ENCODE measurements around the gene SLC39A3.

SLC39A3 gene

GRCh38 chr19:2777952-2778683 is 38.3 kb upstream of the SLC39A3 start:
- Histone ChIP-seq H3K27me3 (ENCODE audit: control insufficient read depth, low read length) (no peaks in the 10 kb centered on the region), H3K36me3 (ENCODE audit: control insufficient read depth, low read length) (peaks cover 83% of the 10 kb centered on the region), H3K9me3 (ENCODE audit: control insufficient read depth, insufficient read depth, low read length) (no peaks in the 10 kb centered on the region), H3K4me1 (ENCODE audit: control insufficient read depth, low read length) (peaks cover 64% of the 10 kb centered on the region), H3K79me2 (ENCODE audit: control insufficient read depth, low read length) (peaks cover 96% of the 10 kb centered on the region), H3K9me2 (replicated peaks; ENCODE audit: control insufficient read depth, low read length) (no peaks in the 10 kb centered on the region), H3K4me3 (ENCODE audit: low read length) (no peak overlapping the region), H3K27ac (ENCODE audit: low read depth, low read length) (no peak overlapping the region), H3K4me2 (ENCODE audit: low read length) (no peak overlapping the region), H4K20me1 (ENCODE audit: control insufficient read depth, insufficient read depth, low read depth, low read length) (peaks cover 24% of the 10 kb centered on the region), H3F3A (ENCODE audit: control insufficient read depth, insufficient read depth) (peaks cover 4% of the 10 kb centered on the region; the same call in 1 of the 2 replicates)
- TF ChIP-seq EZH2phosphoT487 (IDR thresholded peaks at IDR 0.05; ENCODE audit: borderline replicate concordance, low read length) (no peak), CTCF (IDR thresholded peaks at IDR 0.05; ENCODE audit: low read depth, low read length, poor library complexity, severe bottlenecking) (no peak)

DNA sequence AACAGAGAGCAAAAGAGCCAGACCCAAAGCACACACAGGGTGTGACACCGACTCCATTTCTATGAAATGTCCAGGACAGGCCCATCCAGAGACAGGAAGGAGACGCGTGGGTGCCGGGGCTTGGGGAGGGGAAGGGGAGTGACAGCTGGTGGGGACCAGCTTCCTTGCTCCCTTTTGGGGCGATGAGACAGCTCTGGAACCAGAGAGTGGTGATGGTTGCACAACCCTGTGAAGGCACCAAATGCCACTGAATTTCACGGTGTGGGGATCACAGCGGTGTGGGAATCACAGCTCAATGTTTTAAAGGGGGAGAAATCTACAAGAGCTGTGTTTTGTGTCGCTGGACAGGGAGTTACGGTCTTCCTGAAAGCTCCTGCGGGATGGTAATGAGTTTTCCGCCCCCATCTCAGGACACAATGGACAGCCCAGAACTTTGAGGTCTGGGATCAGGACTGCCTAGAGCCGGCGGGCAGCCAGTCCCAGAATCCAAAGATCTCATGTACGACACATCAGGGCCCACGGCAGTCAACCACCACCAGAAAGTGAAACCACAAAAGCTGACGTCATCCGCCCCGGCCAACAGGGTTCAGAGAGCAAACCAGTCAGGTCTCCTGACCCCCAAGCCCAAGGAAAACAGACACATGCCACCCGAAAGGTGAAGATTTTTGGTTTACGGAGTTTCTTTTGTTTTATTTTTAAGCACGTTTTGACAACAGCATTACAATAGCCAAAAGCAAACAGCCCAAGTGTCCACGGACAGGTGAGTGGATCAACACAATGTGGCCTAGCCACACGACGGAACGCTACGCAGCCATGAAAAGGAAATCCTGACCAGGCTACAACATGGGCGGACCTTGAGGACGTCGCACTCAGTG is 36.0 kb upstream of the SLC39A3 start:
- Histone ChIP-seq H3K27ac (ENCODE audit: low read depth, low read length) (peak overlapping the region; percentile 71), H3K27me3 (ENCODE audit: control insufficient read depth, low read length) (no peaks in the 10 kb centered on the region), H3K36me3 (ENCODE audit: control insufficient read depth, low read length) (peaks cover 79% of the 10 kb centered on the region), H3K4me2 (ENCODE audit: low read length) (peak overlapping the region; percentile 90), H3F3A (ENCODE audit: control insufficient read depth, insufficient read depth) (peaks cover 4% of the 10 kb centered on the region; the same call in 1 of the 2 replicates), H3K9me3 (ENCODE audit: control insufficient read depth, insufficient read depth, low read length) (no peaks in the 10 kb centered on the region), H3K4me1 (ENCODE audit: control insufficient read depth, low read length) (peaks cover 49% of the 10 kb centered on the region), H3K79me2 (ENCODE audit: control insufficient read depth, low read length) (peaks cover 94% of the 10 kb centered on the region), H3K4me3 (ENCODE audit: low read length) (peak overlapping the region; percentile 68), H4K20me1 (ENCODE audit: control insufficient read depth, insufficient read depth, low read depth, low read length) (peaks cover 15% of the 10 kb centered on the region), H3K9me2 (replicated peaks; ENCODE audit: control insufficient read depth, low read length) (no peaks in the 10 kb centered on the region)
- no peak for TF ChIP-seq EZH2phosphoT487 (IDR thresholded peaks at IDR 0.05; ENCODE audit: borderline replicate concordance, low read length)
- no peak for TF ChIP-seq CTCF (IDR thresholded peaks at IDR 0.05; ENCODE audit: low read depth, low read length, poor library complexity, severe bottlenecking)

- H3K4me1 ChIP-seq (ENCODE audit: control insufficient read depth, low read length), result peaks cover 42% of the 10 kb centered on the region
- H3F3A ChIP-seq (ENCODE audit: control insufficient read depth, insufficient read depth), result peaks cover 4% of the 10 kb centered on the region; the same call in 1 of the 2 replicates
- H3K36me3 ChIP-seq (ENCODE audit: control insufficient read depth, low read length), result peaks cover 79% of the 10 kb centered on the region
- no peaks in the 10 kb centered on the region for H3K27me3 ChIP-seq (ENCODE audit: control insufficient read depth, low read length)
- peak overlapping the region; percentile 68 for H3K4me3 ChIP-seq (ENCODE audit: low read length)
- peaks cover 9% of the 10 kb centered on the region for H4K20me1 ChIP-seq (ENCODE audit: control insufficient read depth, insufficient read depth, low read depth, low read length)
- H3K4me2 ChIP-seq (ENCODE audit: low read length), result peak overlapping the region; percentile 90
- H3K79me2 ChIP-seq (ENCODE audit: control insufficient read depth, low read length), result peaks cover 94% of the 10 kb centered on the region
- peak overlapping the region; percentile 71 for H3K27ac ChIP-seq (ENCODE audit: low read depth, low read length)
- H3K9me2 ChIP-seq (replicated peaks; ENCODE audit: control insufficient read depth, low read length), result no peaks in the 10 kb centered on the region
- TF ChIP-seq CTCF (IDR thresholded peaks at IDR 0.05; ENCODE audit: low read depth, low read length, poor library complexity, severe bottlenecking) (no peak), EZH2phosphoT487 (IDR thresholded peaks at IDR 0.05; ENCODE audit: borderline replicate concordance, low read length) (no peak)
- H3K9me3 ChIP-seq (ENCODE audit: control insufficient read depth, insufficient read depth, low read length), result no peaks in the 10 kb centered on the region
Observed at GRCh38 chr19:2774953-2775555, 35.2 kb upstream of the SLC39A3 start.

Measured in DOHH2 (cell line).